ENCODE data around the gene IL15RA. TPM values are rescaled to one million over a fixed set of nuclear protein-coding genes. Genes with fewer than 3 reads are reported as not detected.
A peak's percentile ranks its signal among the peaks of the same experiment; 100 is the strongest.

The IL15RA gene
- polyA plus RNA-seq, 1 donor = 9.5 TPM

- no peak overlapping the region for H3K27ac ChIP-seq (ENCODE audit: low read length)
- no CpG with 5 or more reads among the region's 8 CpGs for WGBS (ENCODE audit: insufficient coverage, low lambda C conversion rate)
- DNase-seq = peak in 1 of 2 donors; percentile 27
- no peaks in the 10 kb centered on the region for H3K36me3 ChIP-seq (ENCODE audit: control insufficient read depth, insufficient read depth, low read length)
- no peaks in the 10 kb centered on the region for H3K27me3 ChIP-seq (ENCODE audit: control insufficient read depth, insufficient read depth, low read length)
- peaks cover 3% of the 10 kb centered on the region for H3K9me3 ChIP-seq (ENCODE audit: control insufficient read depth, low read depth, low read length)
- no peaks in the 10 kb centered on the region for H3K4me1 ChIP-seq (ENCODE audit: control insufficient read depth, insufficient read depth, low read length)
- no peak overlapping the region for H3K4me3 ChIP-seq (ENCODE audit: low read length)
These were observed 40.5 kb upstream of the IL15RA start for GRCh38 chr10:6017781-6018354.

DNA sequence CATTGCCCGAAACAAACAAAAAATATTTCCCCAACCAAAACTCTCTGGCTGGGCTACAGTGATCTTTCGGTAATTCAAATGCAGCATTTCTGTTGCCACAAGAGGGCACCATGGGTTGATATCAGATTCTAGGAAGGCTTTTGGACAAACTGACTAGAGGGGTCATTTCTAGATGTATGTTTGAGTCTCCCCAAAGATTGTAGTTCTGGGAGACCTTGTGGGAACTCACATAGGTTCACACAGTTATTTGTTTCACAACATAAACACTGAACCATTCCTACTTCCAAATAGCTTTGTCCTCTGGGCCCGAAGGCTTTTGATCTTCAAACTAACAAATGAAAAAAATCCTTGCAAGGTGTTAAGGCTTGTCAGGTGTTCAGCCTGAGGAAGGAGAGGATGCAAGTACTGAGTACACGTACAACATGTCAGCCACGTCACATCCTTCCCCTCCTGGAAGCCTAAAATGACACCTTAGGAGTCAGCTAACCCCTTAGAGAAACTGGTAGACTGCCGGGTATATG lies 37.0 kb upstream of the IL15RA start:
- Histone ChIP-seq H3K4me1 (ENCODE audit: control insufficient read depth, insufficient read depth, low read length) (no peaks in the 10 kb centered on the region), H3K27me3 (ENCODE audit: control insufficient read depth, insufficient read depth, low read length) (no peaks in the 10 kb centered on the region), H3K4me3 (ENCODE audit: low read length) (no peak overlapping the region), H3K27ac (ENCODE audit: low read length) (no peak overlapping the region), H3K9me3 (ENCODE audit: control insufficient read depth, low read depth, low read length) (peaks cover 3% of the 10 kb centered on the region), H3K36me3 (ENCODE audit: control insufficient read depth, insufficient read depth, low read length) (no peaks in the 10 kb centered on the region)
- no CpG with 5 or more reads among the region's 6 CpGs for WGBS (ENCODE audit: insufficient coverage, low lambda C conversion rate)
- peak in 1 of 2 donors; percentile 11 for DNase-seq

DNA sequence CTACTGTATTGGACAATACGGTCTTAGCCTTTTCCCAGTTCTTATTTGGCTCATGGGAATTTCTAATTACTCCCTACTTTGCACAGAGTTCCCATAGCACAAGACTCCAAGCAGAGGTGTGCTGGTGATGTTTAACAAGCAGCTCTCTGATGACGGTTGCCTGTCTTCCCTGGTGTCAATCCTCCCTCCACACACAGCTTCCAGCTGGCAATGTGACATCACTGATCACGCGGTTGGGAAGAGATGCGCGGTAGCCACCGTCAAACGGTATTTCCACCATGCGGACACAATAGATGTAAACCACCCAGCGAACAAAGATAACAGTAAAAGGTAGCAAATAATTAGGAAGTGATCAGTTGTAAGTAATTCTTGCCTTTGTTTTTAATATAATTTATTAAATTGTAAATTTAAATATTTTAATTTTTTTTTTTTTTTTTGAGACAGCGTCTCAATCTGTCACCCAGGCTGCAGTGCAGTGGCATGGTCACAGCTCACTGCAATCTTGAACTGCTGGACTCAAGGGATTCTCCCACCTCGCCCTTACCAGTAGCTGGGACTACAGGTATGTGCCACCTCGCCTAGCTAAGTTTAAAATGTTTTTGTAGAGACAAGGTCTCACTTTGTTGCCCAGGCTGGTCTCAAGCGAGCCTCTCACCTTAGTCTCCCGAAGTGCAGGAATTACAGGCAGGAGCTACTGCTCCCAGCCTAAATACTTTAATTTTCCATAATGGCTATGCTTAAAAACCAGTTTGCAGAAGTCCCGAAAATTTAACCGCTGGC lies 36.3 kb upstream of the IL15RA start:
- Histone ChIP-seq H3K9me3 (ENCODE audit: control insufficient read depth, low read depth, low read length) (no peaks in the 10 kb centered on the region), H3K27ac (ENCODE audit: low read length) (no peak overlapping the region), H3K36me3 (ENCODE audit: control insufficient read depth, insufficient read depth, low read length) (no peaks in the 10 kb centered on the region), H3K4me1 (ENCODE audit: control insufficient read depth, insufficient read depth, low read length) (no peaks in the 10 kb centered on the region), H3K27me3 (ENCODE audit: control insufficient read depth, insufficient read depth, low read length) (no peaks in the 10 kb centered on the region), H3K4me3 (ENCODE audit: low read length) (no peak overlapping the region)
- no peak for DNase-seq
- WGBS (ENCODE audit: insufficient coverage, low lambda C conversion rate) = 100% methylated on average over 3 of the region's 17 CpGs

DNA sequence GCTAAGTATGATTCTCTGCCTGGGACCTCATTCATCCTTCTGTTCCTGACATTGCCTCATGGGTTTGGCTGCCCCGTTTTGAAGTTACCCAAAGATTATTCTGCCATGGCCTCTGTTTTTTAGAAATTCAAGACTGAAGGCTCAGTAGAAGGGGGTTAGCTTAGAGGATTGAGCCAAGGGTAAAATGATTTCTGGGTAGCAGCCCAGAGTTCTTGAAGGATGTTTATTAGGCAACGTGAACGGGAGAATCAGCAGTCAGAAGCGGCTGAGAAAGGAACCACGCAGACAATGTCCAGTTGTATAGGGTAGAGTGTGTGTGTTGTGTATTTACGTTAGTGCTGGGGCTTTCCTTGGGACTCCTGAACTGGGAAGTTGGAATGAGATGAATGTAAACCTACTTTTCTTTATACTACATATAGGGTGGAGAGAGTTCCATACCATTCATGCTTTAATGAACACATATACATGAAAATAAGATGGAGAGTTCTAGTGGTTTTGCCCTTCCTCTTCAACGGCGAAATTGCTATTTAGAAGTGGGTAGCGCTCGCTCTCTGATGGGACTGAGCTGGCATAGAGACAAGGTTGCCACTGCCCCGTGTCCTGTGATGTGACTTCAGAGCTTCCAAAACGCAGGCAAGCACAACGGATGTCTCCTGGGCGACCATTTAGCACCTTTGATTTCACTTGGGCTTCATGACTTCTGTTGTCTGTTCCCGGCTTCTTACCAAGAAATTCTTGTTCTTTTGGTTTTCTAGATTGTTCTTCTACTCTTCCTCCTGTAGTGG lies 35.0 kb upstream of the IL15RA start:
- Histone ChIP-seq H3K36me3 (ENCODE audit: control insufficient read depth, insufficient read depth, low read length) (no peaks in the 10 kb centered on the region), H3K4me1 (ENCODE audit: control insufficient read depth, insufficient read depth, low read length) (no peaks in the 10 kb centered on the region), H3K9me3 (ENCODE audit: control insufficient read depth, low read depth, low read length) (no peaks in the 10 kb centered on the region), H3K4me3 (ENCODE audit: low read length) (no peak overlapping the region), H3K27me3 (ENCODE audit: control insufficient read depth, insufficient read depth, low read length) (no peaks in the 10 kb centered on the region), H3K27ac (ENCODE audit: low read length) (no peak overlapping the region)
- 100% methylated on average over 1 of the region's 15 CpGs for WGBS (ENCODE audit: insufficient coverage, low lambda C conversion rate)
- no peak for DNase-seq

DNA sequence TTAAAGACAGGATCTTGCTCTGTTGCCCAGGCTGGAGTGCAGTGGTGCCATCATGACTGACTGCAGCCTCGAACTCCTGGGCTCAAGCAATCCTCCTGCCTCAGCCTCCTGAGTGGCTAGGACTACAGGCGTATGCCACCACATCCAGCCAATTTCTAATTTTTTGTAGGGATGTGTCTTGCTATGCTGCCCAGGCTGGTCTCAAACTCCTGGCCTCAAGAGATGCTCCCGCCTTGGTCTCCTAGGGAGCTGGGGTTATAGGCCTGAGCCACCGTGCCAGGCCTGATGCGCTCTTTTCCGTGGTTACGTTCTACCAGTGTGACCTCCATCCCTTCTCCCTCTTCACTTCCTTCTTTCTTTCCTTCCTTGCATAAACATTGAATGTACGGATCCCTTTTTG lies 34.2 kb upstream of the IL15RA start:
- DNase-seq = no peak
- H3K4me1 ChIP-seq (ENCODE audit: control insufficient read depth, insufficient read depth, low read length) = no peaks in the 10 kb centered on the region
- H3K9me3 ChIP-seq (ENCODE audit: control insufficient read depth, low read depth, low read length) = no peaks in the 10 kb centered on the region
- H3K4me3 ChIP-seq (ENCODE audit: low read length) = no peak overlapping the region
- no peak overlapping the region for H3K27ac ChIP-seq (ENCODE audit: low read length)
- no peaks in the 10 kb centered on the region for H3K36me3 ChIP-seq (ENCODE audit: control insufficient read depth, insufficient read depth, low read length)
- no peaks in the 10 kb centered on the region for H3K27me3 ChIP-seq (ENCODE audit: control insufficient read depth, insufficient read depth, low read length)
- 100% methylated on average over 1 of the region's 8 CpGs for WGBS (ENCODE audit: insufficient coverage, low lambda C conversion rate)

- no peaks in the 10 kb centered on the region for H3K27me3 ChIP-seq (ENCODE audit: control insufficient read depth, insufficient read depth, low read length)
- no peak overlapping the region for H3K4me3 ChIP-seq (ENCODE audit: low read length)
- H3K27ac ChIP-seq (ENCODE audit: low read length) = no peak overlapping the region
- WGBS (ENCODE audit: insufficient coverage, low lambda C conversion rate) = 88% methylated on average over 1 of the region's 3 CpGs
- no peaks in the 10 kb centered on the region for H3K4me1 ChIP-seq (ENCODE audit: control insufficient read depth, insufficient read depth, low read length)
- no peak for DNase-seq
- H3K9me3 ChIP-seq (ENCODE audit: control insufficient read depth, low read depth, low read length) = no peaks in the 10 kb centered on the region
- no peaks in the 10 kb centered on the region for H3K36me3 ChIP-seq (ENCODE audit: control insufficient read depth, insufficient read depth, low read length)
These were observed 33.2 kb upstream of the IL15RA start for GRCh38 chr10:6010569-6010968.

DNA sequence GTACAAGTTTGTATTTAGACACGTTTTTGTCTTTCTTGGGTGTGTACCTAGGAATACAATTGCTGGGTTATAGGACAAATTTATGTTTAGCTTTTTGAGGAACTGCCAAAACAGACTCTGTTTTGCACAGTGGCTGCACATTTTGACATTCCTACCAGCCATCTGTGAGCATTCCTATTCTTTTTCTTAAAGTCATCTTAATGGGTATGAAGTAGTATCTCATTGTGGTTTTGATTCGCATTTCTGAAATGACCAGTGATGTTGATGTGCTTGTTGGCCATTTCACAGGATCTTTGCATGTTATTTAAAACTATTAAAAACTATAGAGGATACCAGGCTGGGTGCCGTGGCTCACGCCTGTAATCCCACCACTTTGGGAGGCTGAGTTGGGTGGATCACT lies 32.6 kb upstream of the IL15RA start:
- Histone ChIP-seq H3K27me3 (ENCODE audit: control insufficient read depth, insufficient read depth, low read length) (no peaks in the 10 kb centered on the region), H3K9me3 (ENCODE audit: control insufficient read depth, low read depth, low read length) (no peaks in the 10 kb centered on the region), H3K27ac (ENCODE audit: low read length) (no peak overlapping the region), H3K4me3 (ENCODE audit: low read length) (no peak overlapping the region), H3K4me1 (ENCODE audit: control insufficient read depth, insufficient read depth, low read length) (no peaks in the 10 kb centered on the region), H3K36me3 (ENCODE audit: control insufficient read depth, insufficient read depth, low read length) (no peaks in the 10 kb centered on the region)
- DNase-seq = no peak
- WGBS (ENCODE audit: insufficient coverage, low lambda C conversion rate) = 100% methylated on average over 1 of the region's 4 CpGs

DNA sequence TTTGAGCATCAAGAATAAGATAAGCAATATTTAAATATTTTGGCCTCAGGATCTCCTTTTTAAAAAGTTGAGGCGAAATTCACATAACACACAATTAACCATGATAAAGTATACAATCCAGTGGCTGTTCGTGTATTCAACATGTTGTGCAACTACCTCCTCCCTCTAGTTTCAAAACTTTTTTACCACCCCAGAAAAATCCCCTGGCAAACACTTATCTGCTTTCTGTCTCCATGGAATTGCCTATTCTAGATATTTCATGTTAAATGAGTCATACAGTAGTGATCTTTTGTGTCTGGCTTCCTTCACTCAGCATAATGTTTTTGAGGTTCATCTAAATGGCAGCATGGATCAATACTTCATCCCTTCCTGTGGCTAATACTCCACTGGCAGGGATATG lies 31.8 kb upstream of the IL15RA start:
- Histone ChIP-seq H3K4me1 (ENCODE audit: control insufficient read depth, insufficient read depth, low read length) (no peaks in the 10 kb centered on the region), H3K9me3 (ENCODE audit: control insufficient read depth, low read depth, low read length) (no peaks in the 10 kb centered on the region), H3K36me3 (ENCODE audit: control insufficient read depth, insufficient read depth, low read length) (no peaks in the 10 kb centered on the region), H3K27ac (ENCODE audit: low read length) (no peak overlapping the region), H3K27me3 (ENCODE audit: control insufficient read depth, insufficient read depth, low read length) (no peaks in the 10 kb centered on the region), H3K4me3 (ENCODE audit: low read length) (no peak overlapping the region)
- DNase-seq = no peak
- WGBS (ENCODE audit: insufficient coverage, low lambda C conversion rate) = no CpG with 5 or more reads among the region's 2 CpGs

DNA sequence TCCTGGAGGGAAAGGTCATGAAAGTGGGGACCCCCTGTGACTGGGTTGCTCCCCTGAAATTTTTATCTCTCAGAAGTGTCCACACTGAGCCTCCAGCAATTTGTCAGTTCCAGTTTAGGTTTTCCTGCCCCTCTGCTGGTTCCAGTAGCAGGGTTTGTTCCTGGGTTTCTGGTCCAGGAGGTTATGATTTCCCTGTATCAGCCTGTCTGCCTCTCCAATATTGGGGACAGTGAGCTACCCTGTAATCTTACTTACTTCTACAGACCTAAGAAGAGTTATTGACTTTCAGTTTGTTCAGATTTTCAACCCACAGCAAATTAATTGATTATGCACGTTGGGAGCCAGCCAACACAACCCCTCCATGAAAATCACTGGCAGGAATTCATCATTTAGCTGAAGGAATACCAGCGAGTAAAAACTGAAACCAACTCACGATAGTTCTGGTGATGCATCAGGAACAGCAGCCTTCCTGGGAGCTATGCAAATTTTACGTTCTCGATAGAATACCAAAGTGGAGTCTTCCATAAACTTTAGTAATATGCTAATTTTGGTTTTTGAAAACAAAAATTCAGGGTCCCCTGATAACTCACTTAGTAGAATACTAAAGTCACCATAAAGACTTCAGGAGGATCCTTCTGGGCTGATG lies 31.3 kb upstream of the IL15RA start:
- Histone ChIP-seq H3K36me3 (ENCODE audit: control insufficient read depth, insufficient read depth, low read length) (no peaks in the 10 kb centered on the region), H3K9me3 (ENCODE audit: control insufficient read depth, low read depth, low read length) (no peaks in the 10 kb centered on the region), H3K4me1 (ENCODE audit: control insufficient read depth, insufficient read depth, low read length) (no peaks in the 10 kb centered on the region), H3K27me3 (ENCODE audit: control insufficient read depth, insufficient read depth, low read length) (no peaks in the 10 kb centered on the region), H3K27ac (ENCODE audit: low read length) (no peak overlapping the region), H3K4me3 (ENCODE audit: low read length) (no peak overlapping the region)
- DNase-seq = no peak
- WGBS (ENCODE audit: insufficient coverage, low lambda C conversion rate) = 100% methylated on average over 1 of the region's 5 CpGs

- H3K36me3 ChIP-seq (ENCODE audit: control insufficient read depth, insufficient read depth, low read length) = no peaks in the 10 kb centered on the region
- no peaks in the 10 kb centered on the region for H3K9me3 ChIP-seq (ENCODE audit: control insufficient read depth, low read depth, low read length)
- no peaks in the 10 kb centered on the region for H3K27me3 ChIP-seq (ENCODE audit: control insufficient read depth, insufficient read depth, low read length)
- no peak for DNase-seq
- WGBS (ENCODE audit: insufficient coverage, low lambda C conversion rate) = no CpG with 5 or more reads among the region's 1 CpG
- no peaks in the 10 kb centered on the region for H3K4me1 ChIP-seq (ENCODE audit: control insufficient read depth, insufficient read depth, low read length)
- no peak overlapping the region for H3K27ac ChIP-seq (ENCODE audit: low read length)
- no peak overlapping the region for H3K4me3 ChIP-seq (ENCODE audit: low read length)
These were observed 29.6 kb upstream of the IL15RA start for GRCh38 chr10:6006991-6007390.
